ENCODE measurements around the gene OAS2. TPM values are rescaled to one million over a fixed set of nuclear protein-coding genes. Genes with fewer than 3 reads are reported as not detected.

OAS2 gene
- total and polyA plus RNA-seq, 2 of the 4 experiments (the other 2 are of a cell fraction): under 0.01 TPM; not detected in 1

- H2AFZ ChIP-seq (replicated peaks; ENCODE audit: low read length, poor library complexity): no peak overlapping the region
- no peak overlapping the region for H4K8ac ChIP-seq (ENCODE audit: low read depth in 2 of 2, low read length in 2 of 2)
- no peak for TF ChIP-seq NFE2L2 (IDR thresholded peaks at IDR 0.05; ENCODE audit: low read depth, low read length)
- TF ChIP-seq RAD21 (IDR thresholded peaks at IDR 0.05; ENCODE audit: low read length): no peak
- TF ChIP-seq BHLHE40 (IDR thresholded peaks at IDR 0.05; ENCODE audit: low read depth, low read length): no peak
- TF ChIP-seq CEBPB (IDR thresholded peaks at IDR 0.05; ENCODE audit: low read depth, low read length): no peak
- TF ChIP-seq POLR2A (IDR thresholded peaks at IDR 0.05; ENCODE audit: low read depth, low read length): no peak
- no peak for TF ChIP-seq ELK1 (IDR thresholded peaks at IDR 0.05; ENCODE audit: borderline replicate concordance, low read depth, low read length)
- TF ChIP-seq MAFK (IDR thresholded peaks at IDR 0.05; ENCODE audit: low read depth, low read length): no peak
- no peak for TF ChIP-seq FOS (IDR thresholded peaks at IDR 0.05; ENCODE audit: low read depth, low read length)
- no peak for TF ChIP-seq MAZ (IDR thresholded peaks at IDR 0.05; ENCODE audit: borderline replicate concordance, low read depth, low read length)
- no peak for TF ChIP-seq USF2 (IDR thresholded peaks at IDR 0.05; ENCODE audit: low read depth, low read length)
- TF ChIP-seq MXI1 (IDR thresholded peaks at IDR 0.05; ENCODE audit: borderline replicate concordance, low read depth, low read length): no peak
- no peak for TF ChIP-seq SMC3 (IDR thresholded peaks at IDR 0.05; ENCODE audit: low read depth, low read length)
- no peak for TF ChIP-seq CHD1 (IDR thresholded peaks at IDR 0.05; ENCODE audit: low read depth, low read length)
- TF ChIP-seq RFX5 (IDR thresholded peaks at IDR 0.05; ENCODE audit: low read depth, low read length): no peak
- no peak for DNase-seq
- no peak overlapping the region for H2BK20ac ChIP-seq (ENCODE audit: low read depth, low read length)
- BruUV-seq (replicated peaks): no TSS peak
- no peaks in the 10 kb centered on the region for H3K79me1 ChIP-seq (ENCODE audit: low read depth in 1 of 2, low read length in 2 of 2)
- no peak overlapping the region for H3K56ac ChIP-seq (ENCODE audit: extremely low read depth, insufficient read depth, low read length)
- no peak overlapping the region for H3K23ac ChIP-seq (ENCODE audit: low read depth, low read length)
- no peak overlapping the region for H3K4ac ChIP-seq (ENCODE audit: low read depth, low read length)
- ATAC-seq (ENCODE audit: low read depth): no peak
- H2BK120ac ChIP-seq (ENCODE audit: low read depth, low read length): no peak overlapping the region
- H3K36me3 ChIP-seq (ENCODE audit: control insufficient read depth, insufficient read depth, low read length): no peaks in the 10 kb centered on the region
- H3K4me3 ChIP-seq (ENCODE audit: insufficient read depth, low read depth, low read length): no peak overlapping the region
- in situ Hi-C loops (cut with MboI; ENCODE audit: low sequenced_read_pairs): no loop called here
- H2BK15ac ChIP-seq (ENCODE audit: low read depth, low read length): no peak overlapping the region
- H3K9me3 ChIP-seq (ENCODE audit: control insufficient read depth, insufficient read depth, low read length): no peaks in the 10 kb centered on the region
- H3K27ac ChIP-seq (ENCODE audit: insufficient read depth, low read length): no peak overlapping the region
- H2AK5ac ChIP-seq (ENCODE audit: low read depth, low read length): no peak overlapping the region
- no peaks in the 10 kb centered on the region; the same call in 1 of the 2 replicates for H3K27me3 ChIP-seq (ENCODE audit: control insufficient read depth, insufficient read depth, low read length)
- WGBS, 2 experiments (ENCODE audit: extremely low coverage in 2 of 2, insufficient read length in 1 of 2): no CpG with 5 or more reads among the region's 7 CpGs
- 0 out of 2 replicates have a peak, but pooled peaks cover 3% of the 10 kb centered on the region for H3K9me1 ChIP-seq (ENCODE audit: insufficient read depth, low read length)
- H2AK9ac ChIP-seq (replicated peaks; ENCODE audit: low read depth, low read length, poor library complexity): no peak overlapping the region
- no peak overlapping the region for H3K9ac ChIP-seq (ENCODE audit: low read depth, low read length)
- dilution Hi-C loops (cut with HindIII; ENCODE audit: low sequenced_read_pairs, unreplicated experiment): no loop called here
- H2BK5ac ChIP-seq (ENCODE audit: low read depth, low read length, poor library complexity, severe bottlenecking): no peak overlapping the region
- no peak overlapping the region for H4K91ac ChIP-seq (ENCODE audit: insufficient read depth, low read depth, low read length)
- no peak overlapping the region for H3K14ac ChIP-seq (replicated peaks; ENCODE audit: low read depth, low read length)
- POLR2A ChIA-PET (ENCODE audit: unreplicated experiment): no interaction called here
- H3K4me2 ChIP-seq (ENCODE audit: low read depth, low read length): no peak overlapping the region
- H4K5ac ChIP-seq (ENCODE audit: low read depth, low read length): no peak overlapping the region
- H4K20me1 ChIP-seq (ENCODE audit: insufficient read depth, low read length): no peaks in the 10 kb centered on the region
- CTCF ChIA-PET: no interaction called here
- intact Hi-C loops (cut with micrococcal nuclease): no loop called here
- H3K4me1 ChIP-seq (ENCODE audit: control insufficient read depth, insufficient read depth, low read length): no peaks in the 10 kb centered on the region
- H3K18ac ChIP-seq (ENCODE audit: low read depth, low read length): no peak overlapping the region
These were observed 63.2 kb downstream of the OAS2 start for GRCh38 chr12:113041560-113041959.
